Spleen (tissue), 11 donors: ENCODE results near the gene FAAH. TPM values are rescaled to one million over a fixed set of nuclear protein-coding genes. Genes with fewer than 3 reads are reported as not detected.
"Not testable (repeated sequence)": the region's sequence is repeated elsewhere in the genome, so short reads cannot be mapped to it uniquely, and the experiment has no call there.

Experiments
- DNase-seq: peaks from one replicate; pipeline ENCODE4 v3.0.0-alpha.2; 2020
- H3K27ac ChIP-seq, 8 donors: fragments of 200-600 bp; sonication (generic) in 7 of 8; 1 replicate in 4 of 8; 2 replicates in 4 of 8; pipeline versions ENCODE4 v1.5.0 to v1.8.0; 2016 to 2021; ENCODE audit warnings: inconsistent platforms in 4 of 8, mild to moderate bottlenecking in 4 of 8, moderate library complexity in 1 of 8
- H3K27me3 ChIP-seq, 7 donors: fragments of 200-600 bp; sonication (generic) in 6 of 7; replicated peaks in 1 of 7; 1 replicate in 4 of 7; 2 replicates in 3 of 7; pipeline versions ENCODE4 v1.5.0 to v1.8.0; 2016 to 2021; ENCODE audit warnings: inconsistent platforms in 3 of 7, mild to moderate bottlenecking in 1 of 7
- H3K36me3 ChIP-seq, 6 donors: fragments of 200-600 bp; sonication (generic) in 5 of 6; 1 replicate in 4 of 6; 2 replicates in 2 of 6; pipeline versions ENCODE4 v1.5.0 to v1.8.0; 2016 to 2021; ENCODE audit warnings: inconsistent platforms in 2 of 6
- H3K4me1 ChIP-seq, 6 donors: fragments of 200-600 bp; sonication (generic) in 5 of 6; 1 replicate in 3 of 6; 2 replicates in 3 of 6; pipeline versions ENCODE4 v1.5.0 to v1.8.0; 2016 to 2021; ENCODE audit warnings: inconsistent platforms in 3 of 6
- H3K4me3 ChIP-seq, 8 donors: fragments of 200-600 bp; sonication (generic) in 7 of 8; 1 replicate in 4 of 8; 2 replicates in 4 of 8; pipeline versions ENCODE4 v1.5.0 to v1.8.0; 2016 to 2021; ENCODE audit warnings: inconsistent platforms in 4 of 8, mild to moderate bottlenecking in 4 of 8, moderate library complexity in 2 of 8
- H3K9me3 ChIP-seq, 8 donors: fragments of 200-600 bp; sonication (generic) in 7 of 8; 1 replicate in 4 of 8; 2 replicates in 4 of 8; pipeline versions ENCODE4 v1.5.0 to v1.8.0; 2016 to 2021; ENCODE audit warnings: inconsistent platforms in 4 of 8
- CTCF ChIP-seq, 11 experiments: fragments of 200-600 bp in 7 of 11; fragments of 450-650 bp in 4 of 11; sonication (generic) in 4 of 11; IDR thresholded peaks in 8 of 11; conservative IDR thresholded peaks in 3 of 11; 1 replicate in 7 of 11; 2 replicates in 4 of 11; pipeline versions ENCODE4 v1.4.0 to v1.8.0; 2016 to 2021; ENCODE audit warnings: antibody characterized with exemption in 11 of 11, inconsistent platforms in 4 of 11, mild to moderate bottlenecking in 1 of 11
- POLR2A ChIP-seq, 3 donors: fragments of 450-650 bp; IDR thresholded peaks; one replicate each; pipeline ENCODE4 v1.5.1; 2017; ENCODE audit warnings: antibody characterized with exemption in 3 of 3, mild to moderate bottlenecking in 1 of 3
- POLR2AphosphoS5 ChIP-seq, 3 donors: sonication (generic); formaldehyde crosslinking; IDR thresholded peaks; one replicate each; pipeline ENCODE4 v1.5.1; 2017; ENCODE audit warnings: antibody characterized with exemption in 3 of 3
- WGBS, 5 donors: extraction: QIAGEN DNeasy Blood & Tissue Kit in 3 of 5; methylation state at CpG; one replicate each; pipeline versions ENCODE4 v1.1.5 to v1.1.7; 2013 to 2018; 5-methylcytosine and 5-hydroxymethylcytosine counted together
- intact Hi-C: fragments of 100-400 bp; cut with DNase I; formaldehyde crosslinking; loops from one replicate; pipeline ENCODE4 v1.15.0; 2023; ENCODE audit warnings: low total_unique reads
- polyA plus RNA-seq, 3 donors: library from polyadenylated mRNA; stranded (reverse); fragments of 200-250 nt; gene quantifications; one replicate each; pipeline ENCODE4 v1.2.1, GENCODE V29; 2013
- total RNA-seq, 7 donors: library from RNA; depleted of rRNA in 3 of 7; stranded (reverse); fragments of >200 nt in 3 of 7; fragmentation: NEBNext Ultra II Directional in 4 of 7; extraction: Animal tissue kit (Norgen Biotek cat#: 25700) in 4 of 7; gene quantifications; one replicate each; pipeline versions ENCODE4 v1.1.0 to v1.2.1, GENCODE V29; 2016 to 2021
- donor health status: healthy with polysubstance abuse.
- donor health status: DM: no; HTN: no; CAD: no; lungs with moderate emphysema.
- donor health status: DM: no; HTN: no; CAD: no.
- donor health status: Bipolar disorder and iron deficiency.
- donor health status: healthy.
- donor health status: DM: no; HTN: no; CAD: no.
- donor health status: DM: yes; HTN: yes; CAD: no.

The FAAH gene
- total and polyA plus RNA-seq, 10 donors: 5.2 to 15.3 (median 7.8) TPM

GRCh38 chr1:46362158-46362557 lies 32.0 kb upstream of the FAAH start:
- Histone ChIP-seq H3K4me1 (no peaks in the 10 kb centered on the region), H3K9me3 (no peaks in the 10 kb centered on the region), H3K27me3 (no peaks in the 10 kb centered on the region), H3K27ac (no peak overlapping the region), H3K36me3 (peaks cover 0 to 100% (median 71%) of the 10 kb centered on the region in 6 donors), H3K4me3 (no peak overlapping the region)
- TF ChIP-seq POLR2AphosphoS5 (IDR thresholded peaks at IDR 0.05): no peak
- no peak for TF ChIP-seq POLR2A (IDR thresholded peaks at IDR 0.05)
- no peak for TF ChIP-seq CTCF (IDR thresholded peaks at IDR 0.05 in 8 of 11, conservative IDR thresholded peaks at IDR 0.05 in 3 of 11)
- no peak for DNase-seq
- WGBS, 5 donors: 86 to 100% (median 94%) methylated on average over 3 of the region's 3 CpGs
- intact Hi-C loops: no loop called here

- 95 to 100% (median 98%) methylated on average over 5 of the region's 5 CpGs for WGBS, 5 donors
- Histone ChIP-seq H3K36me3 (peaks cover 0 to 100% (median 64%) of the 10 kb centered on the region in 6 donors), H3K4me1 (no peaks in the 10 kb centered on the region), H3K27me3 (no peaks in the 10 kb centered on the region), H3K9me3 (no peaks in the 10 kb centered on the region), H3K27ac (no peak overlapping the region), H3K4me3 (no peak overlapping the region)
- intact Hi-C loops: no loop called here
- DNase-seq: no peak
- TF ChIP-seq POLR2A (IDR thresholded peaks at IDR 0.05) (no peak), POLR2AphosphoS5 (IDR thresholded peaks at IDR 0.05) (no peak), CTCF (IDR thresholded peaks at IDR 0.05 in 8 of 11, conservative IDR thresholded peaks at IDR 0.05 in 3 of 11) (no peak)
These were observed 31.0 kb upstream of the FAAH start for GRCh38 chr1:46363121-46363520.

GRCh38 chr1:46364612-46365011 lies 29.5 kb upstream of the FAAH start:
- intact Hi-C loops: no loop called here
- H3K27me3 ChIP-seq: no peaks in the 10 kb centered on the region
- peaks cover 0 to 4% (median under 1%) of the 10 kb centered on the region in 6 donors for H3K4me1 ChIP-seq
- WGBS, 5 donors: 73 to 97% (median 89%) methylated on average over 5 of the region's 5 CpGs
- no peak overlapping the region for H3K27ac ChIP-seq
- peaks cover 0 to 97% (median 64%) of the 10 kb centered on the region in 6 donors for H3K36me3 ChIP-seq
- no peaks in the 10 kb centered on the region for H3K9me3 ChIP-seq
- TF ChIP-seq CTCF (IDR thresholded peaks at IDR 0.05 in 8 of 11, conservative IDR thresholded peaks at IDR 0.05 in 3 of 11) (no peak), POLR2A (IDR thresholded peaks at IDR 0.05) (no peak), POLR2AphosphoS5 (IDR thresholded peaks at IDR 0.05) (no peak)
- DNase-seq: no peak
- no peak overlapping the region for H3K4me3 ChIP-seq

- H3K9me3 ChIP-seq, intact Hi-C loops, DNase-seq, H3K27me3 ChIP-seq, H3K27ac ChIP-seq, H3K4me3 ChIP-seq: not testable (repeated sequence)
- 88 to 97% (median 93%) methylated on average over 8 of the region's 8 CpGs for WGBS, 5 donors
- H3K36me3 ChIP-seq: peaks cover 0 to 85% (median 57%) of the 10 kb centered on the region in 6 donors
- peaks cover 0 to 16% (median 2%) of the 10 kb centered on the region in 6 donors for H3K4me1 ChIP-seq
These were observed 28.3 kb upstream of the FAAH start for GRCh38 chr1:46365796-46366195.

GRCh38 chr1:46367072-46367471 lies 27.0 kb upstream of the FAAH start:
- H3K36me3 ChIP-seq: peaks cover 0 to 72% (median 45%) of the 10 kb centered on the region in 6 donors
- DNase-seq: no peak
- TF ChIP-seq CTCF (IDR thresholded peaks at IDR 0.05 in 8 of 11, conservative IDR thresholded peaks at IDR 0.05 in 3 of 11) (no peak), POLR2AphosphoS5 (IDR thresholded peaks at IDR 0.05) (no peak), POLR2A (IDR thresholded peaks at IDR 0.05) (no peak)
- 89 to 94% (median 92%) methylated on average over 3 of the region's 3 CpGs for WGBS, 5 donors
- H3K27me3 ChIP-seq: no peaks in the 10 kb centered on the region
- peaks cover 0 to 18% (median 2%) of the 10 kb centered on the region in 6 donors for H3K4me1 ChIP-seq
- H3K27ac ChIP-seq: no peak overlapping the region
- H3K4me3 ChIP-seq: no peak overlapping the region
- no peaks in the 10 kb centered on the region for H3K9me3 ChIP-seq
- intact Hi-C loops: no loop called here

- peaks cover 0 to 66% (median 38%) of the 10 kb centered on the region in 6 donors for H3K36me3 ChIP-seq
- H3K27me3 ChIP-seq, DNase-seq, H3K4me3 ChIP-seq, H3K27ac ChIP-seq, H3K9me3 ChIP-seq, intact Hi-C loops: not testable (repeated sequence)
- peaks cover 0 to 21% (median 2%) of the 10 kb centered on the region in 6 donors for H3K4me1 ChIP-seq
- 95 to 99% (median 98%) methylated on average over 8 of the region's 8 CpGs for WGBS, 5 donors
These were observed 26.4 kb upstream of the FAAH start for GRCh38 chr1:46367701-46368100.
